Ovary (tissue), 9 donors: ENCODE data around the gene TPM2. TPM values are rescaled to one million over a fixed set of nuclear protein-coding genes. Genes with fewer than 3 reads are reported as not detected.

Experiments used
- DNase-seq, 5 donors: peaks; one replicate each; pipeline ENCODE4 v3.0.0-alpha.2; 2019 to 2020
- H3K27ac ChIP-seq, 2 donors: fragments of 200-600 bp; one replicate each; pipeline versions ENCODE4 v1.5.1 to v1.8.0; 2019 to 2022
- H3K27me3 ChIP-seq: fragments of 200-600 bp; one replicate; pipeline ENCODE4 v1.8.0; 2022
- H3K36me3 ChIP-seq: fragments of 200-600 bp; sonication (generic); one replicate; pipeline ENCODE4 v1.5.1; 2019
- H3K4me1 ChIP-seq: one replicate; pipeline ENCODE4 v1.8.1; 2013; ENCODE audit warnings: mild to moderate bottlenecking, moderate library complexity; ENCODE audit not compliant: insufficient read depth
- H3K4me3 ChIP-seq: fragments of 200-600 bp; sonication (generic); one replicate; pipeline ENCODE4 v1.5.1; 2017
- H3K9me3 ChIP-seq, 2 donors: fragments of 200-600 bp in 1 of 2; sonication (generic) in 1 of 2; one replicate each; pipeline versions ENCODE4 v1.5.1 to v1.8.1; 2013 to 2019; ENCODE audit warnings: mild to moderate bottlenecking in 1 of 2, moderate library complexity in 1 of 2
- EP300 ChIP-seq: sonication (generic); formaldehyde crosslinking; IDR thresholded peaks from one replicate; pipeline ENCODE4 v1.6.1; 2017; ENCODE audit warnings: antibody characterized with exemption
- POLR2A ChIP-seq: fragments of 450-650 bp; IDR thresholded peaks from one replicate; pipeline ENCODE4 v1.6.1; 2017; ENCODE audit warnings: antibody characterized with exemption, mild to moderate bottlenecking, moderate library complexity
- WGBS, 3 donors: extraction: QIAGEN DNeasy Blood & Tissue Kit in 1 of 3; methylation state at CpG; one replicate each; pipeline versions ENCODE4 v1.1.5 to v1.1.7; 2013 to 2017; 5-methylcytosine and 5-hydroxymethylcytosine counted together
- intact Hi-C, 4 donors: fragments of 100-400 bp; cut with DNase I; formaldehyde crosslinking; loops; one replicate each; pipeline versions ENCODE4 v1.11.0 to v1.15.1; 2022 to 2023
- polyA plus RNA-seq, 2 donors: library from polyadenylated mRNA; stranded (reverse); fragments of 200-250 nt in 1 of 2; fragments of 350-450 nt in 1 of 2; fragmentation: Illumina TruSeq in 1 of 2; extraction: RNeasy Lipid Tissue Mini Kit (QIAGEN cat#74804) in 1 of 2; gene quantifications; one replicate each; pipeline ENCODE4 v1.2.3, GENCODE V29; 2013 to 2014
- total RNA-seq, 7 donors: library from RNA; depleted of rRNA in 2 of 7; stranded (reverse); fragments of >200 nt in 2 of 7; fragmentation: NEBNext Ultra II Directional in 3 of 7; extraction: Animal tissue kit (Norgen Biotek cat#: 25700) in 3 of 7; gene quantifications; one replicate each; pipeline versions ENCODE4 v1.1.0 to v1.2.4, GENCODE V29; 2016 to 2023
- TF ChIP-seq, protein P1 (sequence below), 3 donors: fragments of 450-650 bp in 2 of 3; fragments of 200-600 bp in 1 of 3; IDR thresholded peaks; one replicate each; pipeline versions ENCODE4 v1.5.1 to v1.8.0; 2016 to 2022; ENCODE audit warnings: antibody characterized with exemption in 3 of 3, mild to moderate bottlenecking in 1 of 3
- donor health status: DM: no; HTN: no; CAD: no; lungs with moderate emphysema.
- donor health status: DM: no; HTN: no; CAD: no.
- donor health status: Bipolar disorder and iron deficiency.
- donor health status: DM: yes; HTN: yes; CAD: no.
- donor health status: DM: no; HTN: no; CAD: no.
- donor health status: DM: yes; HTN: yes; CAD: no.

Gene TPM2
- total and polyA plus RNA-seq, 9 donors, result 179 to 853 (median 414) TPM

- 68 to 84% (median 76%) methylated on average over 17 of the region's 17 CpGs for WGBS, 3 donors
- intact Hi-C loops, result loop anchor here in 2 of 4 donors (5.0 to 10.0 kb wide), 3 partner anchors 36 to 162 kb away; partner anchors contain the start of gene RUSC2 (in 1 of the 2)
- Histone ChIP-seq H3K36me3 (no peaks in the 10 kb centered on the region), H3K27ac (no peak overlapping the region), H3K27me3 (no peaks in the 10 kb centered on the region), H3K4me1 (no peaks in the 10 kb centered on the region), H3K9me3 (no peaks in the 10 kb centered on the region), H3K4me3 (no peak overlapping the region)
- no peak for TF ChIP-seq POLR2A
- TF ChIP-seq, protein P1, sequence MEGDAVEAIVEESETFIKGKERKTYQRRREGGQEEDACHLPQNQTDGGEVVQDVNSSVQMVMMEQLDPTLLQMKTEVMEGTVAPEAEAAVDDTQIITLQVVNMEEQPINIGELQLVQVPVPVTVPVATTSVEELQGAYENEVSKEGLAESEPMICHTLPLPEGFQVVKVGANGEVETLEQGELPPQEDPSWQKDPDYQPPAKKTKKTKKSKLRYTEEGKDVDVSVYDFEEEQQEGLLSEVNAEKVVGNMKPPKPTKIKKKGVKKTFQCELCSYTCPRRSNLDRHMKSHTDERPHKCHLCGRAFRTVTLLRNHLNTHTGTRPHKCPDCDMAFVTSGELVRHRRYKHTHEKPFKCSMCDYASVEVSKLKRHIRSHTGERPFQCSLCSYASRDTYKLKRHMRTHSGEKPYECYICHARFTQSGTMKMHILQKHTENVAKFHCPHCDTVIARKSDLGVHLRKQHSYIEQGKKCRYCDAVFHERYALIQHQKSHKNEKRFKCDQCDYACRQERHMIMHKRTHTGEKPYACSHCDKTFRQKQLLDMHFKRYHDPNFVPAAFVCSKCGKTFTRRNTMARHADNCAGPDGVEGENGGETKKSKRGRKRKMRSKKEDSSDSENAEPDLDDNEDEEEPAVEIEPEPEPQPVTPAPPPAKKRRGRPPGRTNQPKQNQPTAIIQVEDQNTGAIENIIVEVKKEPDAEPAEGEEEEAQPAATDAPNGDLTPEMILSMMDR (IDR thresholded peaks at IDR 0.05), result no peak
- DNase-seq, result no peak
These were observed 33.4 kb downstream of the TPM2 start for GRCh38 chr9:35656348-35656747.

GRCh38 chr9:35653611-35654010 is 36.1 kb downstream of the TPM2 start:
- H3K36me3 ChIP-seq, result no peaks in the 10 kb centered on the region
- no peak overlapping the region for H3K27ac ChIP-seq
- no peaks in the 10 kb centered on the region for H3K4me1 ChIP-seq
- WGBS, 3 donors, result 85 to 90% (median 88%) methylated on average over 2 of the region's 2 CpGs
- no peaks in the 10 kb centered on the region for H3K9me3 ChIP-seq
- no peaks in the 10 kb centered on the region for H3K27me3 ChIP-seq
- intact Hi-C loops, result loop anchor here in 1 of 4 donors (5.0 to 10.0 kb wide), 2 partner anchors 159 to 179 kb away; partner anchors contain the start of gene RUSC2
- DNase-seq, result no peak
- H3K4me3 ChIP-seq, result no peak overlapping the region
- no peak for TF ChIP-seq EP300

DNA sequence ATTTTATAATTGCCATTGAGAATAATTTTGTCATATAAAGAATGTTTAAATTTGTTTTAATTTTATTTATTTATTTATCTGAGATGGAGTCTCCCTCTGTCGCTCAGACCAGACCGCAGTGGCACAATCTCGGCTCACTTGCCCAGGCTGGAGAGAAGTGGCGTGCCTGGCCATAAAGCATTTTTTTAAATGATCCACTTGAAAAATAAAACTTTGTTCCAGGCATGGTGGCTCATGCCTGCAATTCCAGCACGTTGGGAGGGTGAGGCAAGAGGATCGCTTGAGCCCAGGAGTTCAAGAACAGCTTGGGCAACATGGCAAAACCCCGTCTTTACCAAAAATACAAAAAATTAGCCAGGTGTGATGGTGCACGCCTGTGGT is 36.9 kb downstream of the TPM2 start:
- H3K36me3 ChIP-seq, result no peaks in the 10 kb centered on the region
- no peaks in the 10 kb centered on the region for H3K27me3 ChIP-seq
- H3K27ac ChIP-seq, result no peak overlapping the region
- H3K9me3 ChIP-seq, result no peaks in the 10 kb centered on the region
- WGBS, 3 donors, result 84 to 88% (median 86%) methylated on average over 8 of the region's 8 CpGs
- DNase-seq, result no peak
- no peaks in the 10 kb centered on the region for H3K4me1 ChIP-seq
- no peak overlapping the region for H3K4me3 ChIP-seq
- intact Hi-C loops, result loop anchor here in 1 of 4 donors (5.0 to 10.0 kb wide), 2 partner anchors 158 to 179 kb away; partner anchors contain the start of gene RUSC2
- TF ChIP-seq, protein P1 (IDR thresholded peaks at IDR 0.05), result no peak
- TF ChIP-seq EP300, result no peak
- TF ChIP-seq POLR2A, result no peak

- intact Hi-C loops, result loop anchor here in 1 of 4 donors (5.0 to 10.0 kb wide), 2 partner anchors 157 to 180 kb away; partner anchors contain the start of gene RUSC2
- Histone ChIP-seq H3K4me3 (no peak overlapping the region), H3K9me3 (no peaks in the 10 kb centered on the region), H3K27me3 (no peaks in the 10 kb centered on the region), H3K4me1 (peaks cover 1% of the 10 kb centered on the region), H3K36me3 (no peaks in the 10 kb centered on the region), H3K27ac (no peak overlapping the region)
- no peak for DNase-seq
- WGBS, 3 donors, result 70 to 79% (median 76%) methylated on average over 7 of the region's 7 CpGs
- TF ChIP-seq EP300 (no peak), POLR2A (no peak)
- TF ChIP-seq, protein P1 (IDR thresholded peaks at IDR 0.05), result no peak
These were observed 37.5 kb downstream of the TPM2 start for GRCh38 chr9:35651956-35652828.
